WERI-Rb-1 (cell line): ENCODE results near the gene RELN.
"Not testable (repeated sequence)": the region's sequence is repeated elsewhere in the genome, so short reads cannot be mapped to it uniquely, and the experiment has no call there.

Source experiments
- DNase-seq: peaks from one replicate; pipeline ENCODE4 v3.0.0-alpha.2; 2020
- H3K27ac ChIP-seq: fragments of 250-450 bp; sonication (Bioruptor Pico); 2 replicates; pipeline ENCODE4 v1.5.1; 2020; ENCODE audit warnings: mild to moderate bottlenecking, moderate library complexity
- H3K27me3 ChIP-seq: fragments of 250-450 bp; sonication (Bioruptor Pico); 2 replicates; pipeline ENCODE4 v1.5.1; 2021; ENCODE audit warnings: mild to moderate bottlenecking, low read depth, moderate library complexity; ENCODE audit not compliant: insufficient read depth, severe bottlenecking
- H3K36me3 ChIP-seq: fragments of 250-450 bp; sonication (Bioruptor Pico); 2 replicates; pipeline ENCODE4 v1.5.1; 2020; ENCODE audit warnings: mild to moderate bottlenecking, moderate library complexity
- H3K4me3 ChIP-seq: 2 replicates; pipeline ENCODE4 v1.5.1; 2011; ENCODE audit warnings: low read depth, mild to moderate bottlenecking, control low read depth, low read length
- H3K9me3 ChIP-seq: fragments of 250-450 bp; sonication (Bioruptor Pico); 2 replicates; pipeline ENCODE4 v1.5.1; 2021; ENCODE audit warnings: mild to moderate bottlenecking, moderate library complexity; ENCODE audit not compliant: severe bottlenecking
- CTCF ChIP-seq: IDR thresholded peaks from 2 replicates; pipeline ENCODE4 v1.5.1; 2011; ENCODE audit warnings: low read depth, mild to moderate bottlenecking, control low read depth, inconsistent platforms, low read length

Gene RELN

GRCh38 chr7:103843689-103844480, 145.6 kb downstream of the RELN start:
- Histone ChIP-seq H3K27ac (no peak overlapping the region), H3K36me3 (no peaks in the 10 kb centered on the region), H3K27me3 (no peaks in the 10 kb centered on the region), H3K4me3 (no peak overlapping the region), H3K9me3 (no peaks in the 10 kb centered on the region)
- peak; percentile 31 for DNase-seq
- TF ChIP-seq CTCF = no peak

DNA sequence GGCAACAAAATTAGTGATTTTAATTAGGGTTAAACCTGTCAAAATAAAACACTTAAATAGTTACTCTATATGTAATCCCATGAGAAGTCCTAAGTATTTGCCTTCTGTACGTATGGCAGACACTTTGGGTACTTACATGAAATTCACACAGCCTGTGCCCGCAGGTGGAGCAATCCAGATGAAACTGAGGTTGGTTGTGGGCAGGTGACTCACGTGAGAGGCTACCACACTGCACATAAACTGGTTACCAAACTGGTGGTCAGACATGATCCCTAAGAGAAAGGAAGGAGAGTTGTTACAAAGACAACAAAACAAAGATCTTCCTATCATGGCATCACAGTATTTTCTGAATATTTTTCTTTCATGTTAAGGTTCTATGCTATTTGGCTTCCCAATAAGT, 156.1 kb downstream of the RELN start:
- no peak overlapping the region for H3K27ac ChIP-seq
- H3K27me3 ChIP-seq = no peaks in the 10 kb centered on the region
- no peak overlapping the region for H3K4me3 ChIP-seq
- H3K9me3 ChIP-seq = no peaks in the 10 kb centered on the region
- no peaks in the 10 kb centered on the region for H3K36me3 ChIP-seq
- TF ChIP-seq CTCF = no peak
- no peak for DNase-seq

GRCh38 chr7:103832438-103832837, 157.0 kb downstream of the RELN start:
- Histone ChIP-seq H3K36me3 (no peaks in the 10 kb centered on the region), H3K27me3 (no peaks in the 10 kb centered on the region), H3K4me3 (no peak overlapping the region), H3K27ac (no peak overlapping the region), H3K9me3 (no peaks in the 10 kb centered on the region)
- no peak for DNase-seq
- TF ChIP-seq CTCF = no peak

DNA sequence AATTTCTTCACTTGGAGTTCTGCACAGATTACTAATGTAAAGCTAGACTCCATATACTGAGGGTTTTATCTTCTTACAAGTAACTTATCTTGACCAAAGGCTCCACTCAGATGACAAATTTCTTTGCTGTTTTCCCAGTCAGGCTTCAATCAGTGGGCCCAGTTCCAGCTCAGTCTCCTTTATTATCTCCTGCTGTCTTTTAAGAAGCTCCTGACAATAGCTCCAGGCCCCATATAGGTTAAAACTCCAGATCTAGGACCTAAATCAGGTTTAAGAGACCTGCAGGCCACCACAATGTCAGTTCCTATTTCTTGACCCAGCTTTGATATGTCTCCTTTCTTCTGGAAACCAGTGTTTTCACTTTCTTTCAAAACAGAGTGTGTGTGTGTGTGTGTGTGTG, 165.2 kb downstream of the RELN start:
- Histone ChIP-seq H3K27me3 (no peaks in the 10 kb centered on the region), H3K9me3 (no peaks in the 10 kb centered on the region), H3K27ac (no peak overlapping the region), H3K4me3 (no peak overlapping the region), H3K36me3 (no peaks in the 10 kb centered on the region)
- TF ChIP-seq CTCF = no peak
- no peak for DNase-seq

- Histone ChIP-seq H3K9me3 (no peaks in the 10 kb centered on the region), H3K27ac (no peak overlapping the region), H3K36me3 (no peaks in the 10 kb centered on the region), H3K4me3 (no peak overlapping the region), H3K27me3 (no peaks in the 10 kb centered on the region)
- no peak for DNase-seq
- no peak for TF ChIP-seq CTCF
These were observed 166.4 kb downstream of the RELN start for GRCh38 chr7:103823084-103823483.

DNA sequence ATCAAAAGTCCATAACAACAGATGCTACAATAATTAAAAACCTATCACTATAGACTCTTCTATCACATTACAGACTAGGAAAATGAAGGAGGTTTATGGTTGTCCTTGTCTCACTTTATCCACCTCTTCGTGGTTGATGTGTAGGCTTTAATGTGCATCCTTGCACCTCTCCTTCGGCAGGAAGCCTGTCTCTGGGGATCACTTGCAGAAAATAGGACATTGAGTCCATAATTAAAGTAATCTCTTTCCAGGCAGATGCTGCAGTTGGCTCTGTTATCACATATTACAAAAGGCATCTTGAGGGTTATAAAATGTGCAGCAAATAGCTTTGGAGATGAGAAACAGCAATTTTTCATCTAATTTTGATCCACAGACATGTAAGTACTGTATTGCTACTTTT, 168.4 kb downstream of the RELN start:
- Histone ChIP-seq H3K27me3 (no peaks in the 10 kb centered on the region), H3K27ac (peak overlapping the region; percentile 14; the same call in 1 of the 2 replicates), H3K4me3 (no peak overlapping the region), H3K36me3 (no peaks in the 10 kb centered on the region), H3K9me3 (no peaks in the 10 kb centered on the region)
- DNase-seq = peak; percentile 76
- TF ChIP-seq CTCF = no peak

DNA sequence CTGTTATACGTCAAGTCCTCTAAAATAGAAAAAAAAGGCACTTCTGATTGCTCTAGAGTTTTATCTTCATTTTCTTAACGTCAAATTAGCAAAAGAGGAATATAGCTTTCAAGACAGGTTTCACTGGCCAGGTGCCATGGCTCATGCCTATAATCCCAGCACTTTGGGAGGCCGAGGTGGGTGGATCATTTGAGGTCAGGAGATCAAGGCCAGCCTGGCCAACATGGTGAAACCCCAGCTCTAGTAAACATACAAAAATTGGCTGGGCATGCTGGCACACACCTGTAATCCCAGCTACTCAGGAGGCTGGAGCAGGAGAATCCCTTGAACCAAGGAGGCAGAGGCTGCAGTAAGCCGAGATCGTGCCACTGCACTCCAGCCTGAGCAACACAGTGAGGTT, 173.5 kb downstream of the RELN start:
- H3K27ac ChIP-seq, H3K36me3 ChIP-seq, H3K27me3 ChIP-seq, DNase-seq, H3K9me3 ChIP-seq, H3K4me3 ChIP-seq: not testable (repeated sequence)
